ENCODE data around the gene GPR17. TPM values are rescaled to one million over a fixed set of nuclear protein-coding genes. Genes with fewer than 3 reads are reported as not detected.
A peak's percentile ranks its signal among the peaks of the same experiment; 100 is the strongest.

Gene GPR17
- total and polyA plus RNA-seq, 2 donors: under 0.01 to 0.07 TPM

DNA sequence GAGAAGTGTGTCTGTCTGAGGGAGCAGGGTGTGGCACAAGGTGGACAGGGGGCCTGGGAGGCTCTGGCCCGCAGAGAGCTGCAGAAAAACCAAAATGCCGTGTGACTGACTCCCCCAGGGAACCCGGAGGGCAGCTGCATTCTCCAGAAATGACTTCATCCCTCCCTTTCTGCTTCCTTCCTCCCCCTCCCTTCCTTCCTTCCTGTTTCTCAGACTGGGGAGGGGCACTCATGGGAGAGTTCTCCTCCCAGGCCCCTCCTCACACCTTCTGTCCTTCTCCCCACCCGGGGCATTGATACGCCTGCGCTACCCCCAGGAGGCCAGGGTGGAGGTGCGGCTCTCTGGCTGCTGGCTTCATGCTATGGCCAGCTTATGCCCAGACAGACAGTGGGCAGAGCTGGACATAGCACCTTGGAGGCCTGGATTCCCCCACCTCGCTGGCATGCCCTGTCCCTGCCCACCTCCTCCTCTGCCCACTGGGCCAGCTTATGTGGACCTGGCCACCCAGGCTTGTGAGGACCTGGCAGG, 8.2 kb upstream of the GPR17 start:
- H3K4me3 ChIP-seq (ENCODE audit: low read length in 2 of 2): no peak overlapping the region
- peak overlapping the region; percentile 33 to 58 for H3K27ac ChIP-seq (ENCODE audit: low read depth in 1 of 2, low read length in 1 of 2)
- DNase-seq (ENCODE audit: low read depth in 6 of 9, low spot score in 9 of 9): peak in 1 of 9 donors; percentile 68
- H3K9me3 ChIP-seq (ENCODE audit: control insufficient read depth in 2 of 2, insufficient read depth in 1 of 2, low read length in 1 of 2): peaks cover 0 to 16% of the 10 kb centered on the region in 2 donors
- peaks cover 0 to 9% of the 10 kb centered on the region in 2 donors for H3K36me3 ChIP-seq (ENCODE audit: control insufficient read depth in 2 of 2, insufficient read depth in 2 of 2, low read length in 1 of 2)
- 53% methylated on average over 8 of the region's 8 CpGs for WGBS
- peaks cover 58 to 98% of the 10 kb centered on the region in 2 donors for H3K4me1 ChIP-seq (ENCODE audit: control insufficient read depth in 2 of 2, insufficient read depth in 2 of 2, low read length in 2 of 2)
- H3K27me3 ChIP-seq (ENCODE audit: control insufficient read depth in 2 of 2, insufficient read depth in 1 of 2, low read length in 1 of 2): no peaks in the 10 kb centered on the region

DNA sequence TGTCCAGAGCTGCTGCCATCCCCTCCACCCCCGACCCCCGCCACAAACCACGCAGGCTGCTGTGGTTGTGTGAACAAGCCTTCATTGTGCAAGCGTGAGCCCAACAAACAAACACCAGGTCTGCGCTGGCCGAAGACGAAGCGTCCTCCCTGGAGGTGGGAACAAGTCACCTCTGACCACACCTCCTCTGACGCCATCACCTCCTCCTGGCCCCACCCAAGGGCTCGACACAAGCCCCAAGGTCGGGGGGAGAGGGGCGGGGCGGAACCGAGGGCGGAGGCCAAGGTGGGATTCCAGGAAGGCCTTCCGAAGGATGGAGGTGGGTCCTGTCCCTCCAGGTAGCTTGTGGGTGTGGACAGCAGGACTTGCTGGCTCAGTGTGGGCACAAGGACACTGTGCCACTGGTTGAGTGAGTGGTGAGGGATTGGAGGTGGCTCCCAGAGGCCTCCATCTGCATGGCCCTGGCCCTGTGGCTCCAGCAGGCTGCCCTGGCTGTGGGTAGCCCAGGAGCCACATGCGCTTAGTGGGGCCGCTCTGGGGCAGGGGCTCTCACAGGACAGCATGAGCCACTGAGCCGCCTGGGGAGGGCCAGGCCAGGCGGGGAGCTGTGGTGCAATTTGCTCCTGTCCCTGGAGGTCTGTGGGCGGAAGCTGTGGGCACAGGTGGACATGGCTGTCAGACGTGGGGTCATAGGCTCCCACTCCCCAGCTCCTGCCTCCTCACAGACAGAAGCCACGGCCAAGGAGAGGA, 7.4 kb upstream of the GPR17 start:
- H3K4me3 ChIP-seq (ENCODE audit: low read length in 2 of 2): no peak overlapping the region
- DNase-seq (ENCODE audit: low read depth in 6 of 9, low spot score in 9 of 9): no peak
- peak overlapping the region in 1 of 2 donors; percentile 93 for H3K27ac ChIP-seq (ENCODE audit: low read depth in 1 of 2, low read length in 1 of 2)
- peaks cover 51 to 98% of the 10 kb centered on the region in 2 donors for H3K4me1 ChIP-seq (ENCODE audit: control insufficient read depth in 2 of 2, insufficient read depth in 2 of 2, low read length in 2 of 2)
- WGBS: 81% methylated on average over 23 of the region's 23 CpGs
- H3K9me3 ChIP-seq (ENCODE audit: control insufficient read depth in 2 of 2, insufficient read depth in 1 of 2, low read length in 1 of 2): peaks cover 0 to 16% of the 10 kb centered on the region in 2 donors
- peaks cover 0 to 9% of the 10 kb centered on the region in 2 donors for H3K36me3 ChIP-seq (ENCODE audit: control insufficient read depth in 2 of 2, insufficient read depth in 2 of 2, low read length in 1 of 2)
- H3K27me3 ChIP-seq (ENCODE audit: control insufficient read depth in 2 of 2, insufficient read depth in 1 of 2, low read length in 1 of 2): no peaks in the 10 kb centered on the region

DNA sequence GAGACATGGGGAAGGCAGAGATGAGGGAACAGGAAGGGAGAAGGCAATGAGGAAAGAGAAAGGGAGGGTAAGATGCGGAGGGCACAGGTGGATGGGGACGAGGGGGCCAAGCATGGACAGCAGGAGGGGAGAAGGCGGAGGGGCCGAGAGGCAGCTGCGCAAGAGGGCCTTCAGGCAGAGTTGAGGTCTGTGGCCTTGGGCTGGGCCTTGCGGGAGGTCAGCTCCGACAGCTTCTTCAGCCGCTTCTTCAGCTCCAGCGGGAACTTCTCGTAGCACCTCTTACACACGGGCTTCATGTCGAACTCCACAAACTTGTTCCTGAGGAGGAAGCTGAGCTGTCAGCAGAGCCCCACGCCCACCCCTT, 6.9 kb upstream of the GPR17 start:
- DNase-seq (ENCODE audit: low read depth in 6 of 9, low spot score in 9 of 9): no peak
- no peak overlapping the region for H3K4me3 ChIP-seq (ENCODE audit: low read length in 2 of 2)
- peaks cover 51 to 98% of the 10 kb centered on the region in 2 donors for H3K4me1 ChIP-seq (ENCODE audit: control insufficient read depth in 2 of 2, insufficient read depth in 2 of 2, low read length in 2 of 2)
- peaks cover 0 to 9% of the 10 kb centered on the region in 2 donors for H3K36me3 ChIP-seq (ENCODE audit: control insufficient read depth in 2 of 2, insufficient read depth in 2 of 2, low read length in 1 of 2)
- H3K27me3 ChIP-seq (ENCODE audit: control insufficient read depth in 2 of 2, insufficient read depth in 1 of 2, low read length in 1 of 2): no peaks in the 10 kb centered on the region
- H3K27ac ChIP-seq (ENCODE audit: low read depth in 1 of 2, low read length in 1 of 2): peak overlapping the region; percentile 84 to 93
- WGBS: 94% methylated on average over 13 of the region's 13 CpGs
- H3K9me3 ChIP-seq (ENCODE audit: control insufficient read depth in 2 of 2, insufficient read depth in 1 of 2, low read length in 1 of 2): peaks cover 0 to 16% of the 10 kb centered on the region in 2 donors

DNA sequence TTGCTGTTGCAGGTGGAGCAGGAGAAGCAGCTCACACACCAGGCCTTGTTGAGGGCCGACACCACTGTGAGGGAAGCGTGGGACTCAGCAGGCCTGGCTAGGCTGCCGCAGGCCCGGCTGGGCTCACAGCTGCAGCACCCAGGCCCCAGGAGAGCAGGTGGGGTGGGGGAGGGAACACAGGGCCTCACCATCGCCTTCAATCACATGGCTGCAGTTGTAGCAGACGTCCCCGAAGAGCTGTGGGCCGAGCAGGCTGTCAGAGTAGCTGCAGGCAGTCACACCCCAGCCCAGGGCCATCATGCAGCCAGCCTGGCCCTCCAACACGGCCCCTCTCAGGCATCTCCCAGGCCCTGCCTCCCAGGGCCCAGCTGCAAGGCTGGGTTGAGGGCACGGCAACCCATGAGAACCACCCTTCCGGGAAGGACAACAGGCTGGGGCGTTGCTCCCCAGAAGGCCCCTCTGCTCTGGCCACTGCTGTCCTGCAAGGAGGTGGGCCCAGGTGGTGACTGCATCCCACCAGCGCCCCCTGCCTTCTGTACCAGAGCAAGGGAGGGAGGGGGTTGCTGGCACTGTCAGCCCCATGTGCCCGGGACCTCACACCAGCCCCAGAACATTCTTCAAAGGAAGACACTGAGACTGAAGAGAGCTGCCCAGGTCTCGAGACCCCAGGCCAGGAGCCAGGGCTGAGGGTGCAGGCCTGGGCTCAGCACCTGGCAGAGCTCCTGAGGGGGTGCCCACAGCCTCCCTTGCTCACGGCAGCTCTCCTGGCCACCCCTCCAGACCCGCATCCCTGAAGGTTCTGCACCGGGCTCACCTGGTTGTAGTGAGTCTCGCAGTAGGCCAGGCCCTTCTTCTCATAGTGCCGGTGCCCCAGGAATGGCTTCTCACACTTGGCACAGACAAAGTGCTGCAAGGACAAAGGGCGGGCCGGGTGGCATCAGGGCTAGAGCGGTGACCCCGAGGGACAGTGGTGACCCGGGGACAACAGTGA, 5.6 kb upstream of the GPR17 start:
- WGBS: 58% methylated on average over 25 of the region's 25 CpGs
- H3K27me3 ChIP-seq (ENCODE audit: control insufficient read depth in 2 of 2, insufficient read depth in 1 of 2, low read length in 1 of 2): no peaks in the 10 kb centered on the region
- H3K9me3 ChIP-seq (ENCODE audit: control insufficient read depth in 2 of 2, insufficient read depth in 1 of 2, low read length in 1 of 2): peaks cover 0 to 16% of the 10 kb centered on the region in 2 donors
- peak overlapping the region; percentile 1 to 44 for H3K4me3 ChIP-seq (ENCODE audit: low read length in 2 of 2)
- peak overlapping the region; percentile 84 to 93 for H3K27ac ChIP-seq (ENCODE audit: low read depth in 1 of 2, low read length in 1 of 2)
- peaks cover 0 to 9% of the 10 kb centered on the region in 2 donors for H3K36me3 ChIP-seq (ENCODE audit: control insufficient read depth in 2 of 2, insufficient read depth in 2 of 2, low read length in 1 of 2)
- peaks cover 51 to 94% of the 10 kb centered on the region in 2 donors for H3K4me1 ChIP-seq (ENCODE audit: control insufficient read depth in 2 of 2, insufficient read depth in 2 of 2, low read length in 2 of 2)
- peak in 6 of 9 donors; percentile 64 to 90 (median 78) for DNase-seq (ENCODE audit: low read depth in 6 of 9, low spot score in 9 of 9)

DNA sequence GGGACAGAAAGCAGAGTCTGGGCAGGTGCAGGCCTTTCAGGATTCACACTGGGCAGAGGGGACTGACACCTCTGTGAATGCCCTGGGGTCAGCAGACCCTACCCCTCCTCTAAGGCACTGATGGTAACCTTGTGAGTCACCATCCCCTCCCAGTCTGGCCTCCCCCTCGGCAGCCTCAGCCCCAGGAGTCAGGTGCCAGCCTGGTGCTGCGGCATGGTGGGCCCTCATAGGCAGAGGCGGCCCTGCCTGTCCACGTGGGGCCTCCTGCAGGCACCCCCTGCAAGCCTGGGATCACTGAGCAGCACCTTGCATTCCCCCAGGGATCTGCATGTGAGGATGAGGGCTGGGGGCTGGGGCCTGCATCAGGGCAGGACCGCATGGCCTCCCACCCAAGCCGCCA, 4.8 kb upstream of the GPR17 start:
- peaks cover 0 to 16% of the 10 kb centered on the region in 2 donors for H3K9me3 ChIP-seq (ENCODE audit: control insufficient read depth in 2 of 2, insufficient read depth in 1 of 2, low read length in 1 of 2)
- no peaks in the 10 kb centered on the region for H3K27me3 ChIP-seq (ENCODE audit: control insufficient read depth in 2 of 2, insufficient read depth in 1 of 2, low read length in 1 of 2)
- peak overlapping the region; percentile 91 to 93 for H3K27ac ChIP-seq (ENCODE audit: low read depth in 1 of 2, low read length in 1 of 2)
- H3K4me1 ChIP-seq (ENCODE audit: control insufficient read depth in 2 of 2, insufficient read depth in 2 of 2, low read length in 2 of 2): peaks cover 51 to 91% of the 10 kb centered on the region in 2 donors
- peak overlapping the region; percentile 33 to 44 for H3K4me3 ChIP-seq (ENCODE audit: low read length in 2 of 2)
- DNase-seq (ENCODE audit: low read depth in 6 of 9, low spot score in 9 of 9): peak in 1 of 9 donors; percentile 28
- H3K36me3 ChIP-seq (ENCODE audit: control insufficient read depth in 2 of 2, insufficient read depth in 2 of 2, low read length in 1 of 2): peaks cover 0 to 9% of the 10 kb centered on the region in 2 donors
- 90% methylated on average over 6 of the region's 6 CpGs for WGBS

DNA sequence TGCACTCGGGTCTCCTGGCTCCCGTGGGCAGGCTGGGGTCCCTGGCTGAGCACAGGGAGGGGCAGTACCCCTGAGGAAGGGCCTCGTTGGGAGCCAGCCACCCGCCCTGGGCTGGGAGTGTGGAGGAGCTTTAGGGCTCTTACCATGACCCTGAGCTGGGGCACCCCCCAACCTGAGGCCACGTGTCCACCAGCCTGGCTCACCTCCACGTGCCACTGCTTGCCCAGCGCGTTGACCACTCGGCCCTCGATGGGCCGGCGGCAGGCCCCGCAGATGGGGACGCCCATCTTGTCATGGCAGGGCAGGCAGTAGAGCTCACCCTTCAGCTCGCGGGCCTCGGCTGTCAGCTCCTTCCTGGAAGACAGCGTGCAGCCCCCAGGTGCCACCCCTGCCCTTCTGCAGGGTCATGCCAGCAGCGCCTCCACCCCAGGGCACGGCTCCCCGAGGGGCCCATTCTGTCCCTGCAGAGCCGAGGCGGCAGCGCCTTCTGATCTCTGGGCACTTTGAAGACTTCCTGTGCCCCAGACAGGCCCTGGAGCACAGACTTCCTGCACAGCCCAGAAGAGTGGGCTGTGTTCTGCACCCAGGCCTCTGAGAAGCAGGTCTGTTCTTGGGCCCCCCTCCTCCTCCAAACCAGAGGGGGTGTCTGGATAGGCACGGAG, 4.0 kb upstream of the GPR17 start:
- Histone ChIP-seq H3K27ac (ENCODE audit: low read depth in 1 of 2, low read length in 1 of 2) (peak overlapping the region; percentile 91 to 93), H3K4me1 (ENCODE audit: control insufficient read depth in 2 of 2, insufficient read depth in 2 of 2, low read length in 2 of 2) (peaks cover 53 to 91% of the 10 kb centered on the region in 2 donors), H3K4me3 (ENCODE audit: low read length in 2 of 2) (peak overlapping the region; percentile 33 to 44), H3K36me3 (ENCODE audit: control insufficient read depth in 2 of 2, insufficient read depth in 2 of 2, low read length in 1 of 2) (peaks cover 0 to 9% of the 10 kb centered on the region in 2 donors), H3K9me3 (ENCODE audit: control insufficient read depth in 2 of 2, insufficient read depth in 1 of 2, low read length in 1 of 2) (peaks cover 0 to 16% of the 10 kb centered on the region in 2 donors), H3K27me3 (ENCODE audit: control insufficient read depth in 2 of 2, insufficient read depth in 1 of 2, low read length in 1 of 2) (no peaks in the 10 kb centered on the region)
- DNase-seq (ENCODE audit: low read depth in 6 of 9, low spot score in 9 of 9): peak in 5 of 9 donors; percentile 73 to 91 (median 81)
- WGBS: 36% methylated on average over 25 of the region's 25 CpGs

DNA sequence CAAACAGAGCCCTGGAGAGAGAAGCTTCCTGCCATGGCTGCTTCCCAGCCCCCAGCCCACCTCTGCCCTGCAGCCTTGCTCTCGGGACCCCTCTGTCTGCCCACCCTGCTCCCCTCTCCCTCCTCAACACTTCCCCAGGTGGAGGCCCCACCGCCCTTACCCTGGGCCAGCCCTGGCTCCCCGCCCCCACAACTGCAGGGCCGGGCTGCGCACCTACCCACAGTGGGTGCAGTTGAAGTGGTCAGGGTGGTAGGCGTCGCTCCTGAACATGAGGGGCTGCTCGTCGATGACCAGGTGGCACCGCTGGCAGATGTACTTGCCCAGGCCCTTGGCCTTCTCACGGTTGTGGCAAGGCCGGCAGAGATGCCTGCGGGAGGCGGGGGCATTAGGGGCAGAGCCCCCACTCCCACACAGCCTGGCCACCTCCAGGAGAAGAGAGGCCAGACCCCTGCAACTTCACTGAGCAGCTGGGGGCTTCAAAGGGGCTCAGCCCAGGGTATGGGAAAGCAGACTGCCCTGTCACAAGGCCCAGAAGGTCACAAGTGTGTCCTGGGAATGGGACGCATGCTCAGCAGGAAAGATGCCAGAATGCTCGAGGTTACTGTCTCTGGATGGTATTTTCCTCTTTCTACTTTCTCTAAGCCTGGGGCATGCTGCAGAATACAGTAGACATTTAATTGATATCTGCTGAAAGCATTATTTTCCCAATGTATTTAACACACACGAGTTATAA, 3.1 kb upstream of the GPR17 start:
- DNase-seq (ENCODE audit: low read depth in 6 of 9, low spot score in 9 of 9): no peak
- Histone ChIP-seq H3K36me3 (ENCODE audit: control insufficient read depth in 2 of 2, insufficient read depth in 2 of 2, low read length in 1 of 2) (peaks cover 0 to 9% of the 10 kb centered on the region in 2 donors), H3K27me3 (ENCODE audit: control insufficient read depth in 2 of 2, insufficient read depth in 1 of 2, low read length in 1 of 2) (no peaks in the 10 kb centered on the region), H3K4me3 (ENCODE audit: low read length in 2 of 2) (no peak overlapping the region), H3K4me1 (ENCODE audit: control insufficient read depth in 2 of 2, insufficient read depth in 2 of 2, low read length in 2 of 2) (peaks cover 49 to 91% of the 10 kb centered on the region in 2 donors), H3K27ac (ENCODE audit: low read depth in 1 of 2, low read length in 1 of 2) (peak overlapping the region; percentile 91 to 93), H3K9me3 (ENCODE audit: control insufficient read depth in 2 of 2, insufficient read depth in 1 of 2, low read length in 1 of 2) (peaks cover 0 to 16% of the 10 kb centered on the region in 2 donors)
- WGBS: 90% methylated on average over 17 of the region's 17 CpGs
